Body of pancreas (tissue), 4 donors: ENCODE results near the gene NMT1. TPM values are rescaled to one million over a fixed set of nuclear protein-coding genes. Genes with fewer than 3 reads are reported as not detected.

Experiments
- ATAC-seq: fragments of 150-250 bp; one replicate; pipeline ENCODE4 v1.9.1; 2016
- DNase-seq, 4 donors: peaks; one replicate each; pipeline ENCODE4 v3.0.0-alpha.2; 2019
- H3K27ac ChIP-seq, 4 donors: fragments of 200-600 bp; sonication (generic); 1 replicate in 3 of 4; 2 replicates in 1 of 4; pipeline versions ENCODE4 v1.5.1 to v1.6.1; 2016 to 2019; ENCODE audit warnings: mild to moderate bottlenecking in 1 of 4, mixed read lengths in 1 of 4, moderate library complexity in 1 of 4
- H3K27me3 ChIP-seq, 2 donors: fragments of 200-600 bp; sonication (generic); one replicate each; pipeline ENCODE4 v1.6.0; 2016; ENCODE audit warnings: mild to moderate bottlenecking in 1 of 2
- H3K36me3 ChIP-seq, 2 donors: fragments of 200-600 bp; sonication (generic); replicated peaks in 1 of 2; 2 replicates each; pipeline ENCODE4 v1.5.1; 2016; ENCODE audit warnings: low read depth in 2 of 2; ENCODE audit not compliant: insufficient read depth in 1 of 2
- H3K4me1 ChIP-seq: fragments of 200-600 bp; sonication (generic); one replicate; pipeline ENCODE4 v1.6.0; 2016
- H3K4me3 ChIP-seq, 2 donors: fragments of 200-600 bp; sonication (generic); 1 replicate in 1 of 2; 2 replicates in 1 of 2; pipeline ENCODE4 v1.5.1; 2016 to 2019
- H3K9me3 ChIP-seq, 3 donors: fragments of 200-600 bp; sonication (generic); 1 replicate in 2 of 3; 2 replicates in 1 of 3; pipeline ENCODE4 v1.5.1; 2016
- POLR2A ChIP-seq, 3 donors: fragments of 450-650 bp; IDR thresholded peaks; one replicate each; pipeline ENCODE4 v1.6.1; 2016; ENCODE audit warnings: antibody characterized with exemption in 3 of 3, mild to moderate bottlenecking in 2 of 3
- WGBS, 2 donors: methylation state at CpG; one replicate each; pipeline ENCODE4 v1.1.5; 2017; 5-methylcytosine and 5-hydroxymethylcytosine counted together
- intact Hi-C: fragments of 100-400 bp; cut with DNase I; formaldehyde crosslinking; loops from one replicate; pipeline ENCODE4 v1.15.1; 2023
- total RNA-seq, 2 donors: library from RNA; depleted of rRNA; stranded (reverse); fragments of >200 nt; gene quantifications; one replicate each; pipeline ENCODE4 v1.1.0, GENCODE V29; 2016
- TF ChIP-seq, protein P1 (sequence below), 7 experiments: fragments of 450-650 bp in 4 of 7; fragments of 200-600 bp in 3 of 7; sonication (generic) in 3 of 7; IDR thresholded peaks; one replicate each; pipeline ENCODE4 v1.5.1; 2016 to 2019; ENCODE audit warnings: antibody characterized with exemption in 7 of 7

The NMT1 gene
- total RNA-seq, 2 donors from 2014 or later = 26.5 to 33.9 TPM

DNA sequence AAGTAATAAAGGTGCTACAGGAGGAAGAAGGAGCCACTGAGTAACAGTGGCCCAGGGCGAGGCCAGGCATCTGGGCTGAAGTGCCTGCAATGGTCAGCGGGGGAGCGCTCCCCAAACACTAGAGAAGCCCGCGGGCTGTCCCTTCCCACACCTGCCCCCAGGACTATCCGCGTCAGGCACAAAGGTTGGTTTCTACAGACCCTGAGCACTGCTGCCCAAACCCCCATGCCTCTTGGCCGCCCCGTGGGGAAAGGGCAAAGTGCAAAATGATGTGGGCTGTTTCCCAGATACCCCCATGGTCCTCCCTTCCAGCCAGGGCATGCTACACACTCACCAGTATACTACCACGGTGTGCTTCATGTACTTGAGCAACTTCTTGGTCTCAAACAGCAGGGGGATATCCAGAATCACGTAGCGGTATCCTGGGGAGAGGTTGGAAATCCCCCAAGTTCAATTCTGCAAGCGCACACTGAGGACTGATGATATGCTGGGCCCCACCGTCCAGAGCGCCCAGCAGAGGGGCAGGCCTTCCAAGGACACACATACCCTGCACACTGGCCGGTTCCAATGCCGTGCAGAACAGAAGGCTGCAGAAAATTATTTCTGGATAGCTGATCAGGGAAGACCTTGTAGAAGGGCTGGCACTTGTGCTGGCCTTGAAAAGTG, 31.2 kb upstream of the NMT1 start:
- no peak overlapping the region for H3K27ac ChIP-seq
- ATAC-seq = no peak
- no peaks in the 10 kb centered on the region for H3K27me3 ChIP-seq
- intact Hi-C loops = loop anchor here (10.0 kb wide), 1 partner anchor 255 kb away; no protein-coding TSS in a partner anchor
- TF ChIP-seq POLR2A (IDR thresholded peaks at IDR 0.05) = no peak
- TF ChIP-seq, protein P1, sequence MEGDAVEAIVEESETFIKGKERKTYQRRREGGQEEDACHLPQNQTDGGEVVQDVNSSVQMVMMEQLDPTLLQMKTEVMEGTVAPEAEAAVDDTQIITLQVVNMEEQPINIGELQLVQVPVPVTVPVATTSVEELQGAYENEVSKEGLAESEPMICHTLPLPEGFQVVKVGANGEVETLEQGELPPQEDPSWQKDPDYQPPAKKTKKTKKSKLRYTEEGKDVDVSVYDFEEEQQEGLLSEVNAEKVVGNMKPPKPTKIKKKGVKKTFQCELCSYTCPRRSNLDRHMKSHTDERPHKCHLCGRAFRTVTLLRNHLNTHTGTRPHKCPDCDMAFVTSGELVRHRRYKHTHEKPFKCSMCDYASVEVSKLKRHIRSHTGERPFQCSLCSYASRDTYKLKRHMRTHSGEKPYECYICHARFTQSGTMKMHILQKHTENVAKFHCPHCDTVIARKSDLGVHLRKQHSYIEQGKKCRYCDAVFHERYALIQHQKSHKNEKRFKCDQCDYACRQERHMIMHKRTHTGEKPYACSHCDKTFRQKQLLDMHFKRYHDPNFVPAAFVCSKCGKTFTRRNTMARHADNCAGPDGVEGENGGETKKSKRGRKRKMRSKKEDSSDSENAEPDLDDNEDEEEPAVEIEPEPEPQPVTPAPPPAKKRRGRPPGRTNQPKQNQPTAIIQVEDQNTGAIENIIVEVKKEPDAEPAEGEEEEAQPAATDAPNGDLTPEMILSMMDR (IDR thresholded peaks at IDR 0.05) = no peak
- H3K9me3 ChIP-seq = no peaks in the 10 kb centered on the region
- DNase-seq = no peak
- no peak overlapping the region for H3K4me3 ChIP-seq
- WGBS, 2 donors = 78 to 82% methylated on average over 13 to 17 of the region's 17 CpGs
- peaks cover 0 to 4% of the 10 kb centered on the region in 2 donors for H3K36me3 ChIP-seq
- no peaks in the 10 kb centered on the region for H3K4me1 ChIP-seq

DNA sequence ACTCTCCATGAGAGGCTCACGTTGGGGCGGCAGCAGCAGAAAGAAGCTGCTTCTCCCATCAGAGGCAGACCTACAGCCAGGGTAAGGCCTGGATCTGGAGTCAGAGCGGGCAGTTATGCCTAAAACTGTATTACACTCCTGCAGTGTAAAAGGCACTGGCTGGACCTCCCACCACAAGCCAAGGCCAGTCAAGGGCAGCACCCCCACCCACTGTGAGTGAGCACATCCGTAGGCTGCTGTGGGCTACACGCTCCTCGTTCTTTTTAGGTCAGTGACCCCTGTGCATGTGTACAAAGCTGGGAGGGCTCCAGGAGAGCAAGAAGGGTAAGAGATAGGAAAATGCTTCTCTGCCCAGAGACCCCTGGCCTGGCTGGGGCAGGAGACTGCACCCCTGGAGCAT, 30.4 kb upstream of the NMT1 start:
- H3K4me1 ChIP-seq = no peaks in the 10 kb centered on the region
- no peaks in the 10 kb centered on the region for H3K27me3 ChIP-seq
- ATAC-seq = no peak
- no peak for DNase-seq
- no peaks in the 10 kb centered on the region for H3K9me3 ChIP-seq
- intact Hi-C loops = no loop called here
- WGBS, 2 donors = 81 to 82% methylated on average over 3 to 6 of the region's 6 CpGs
- TF ChIP-seq, protein P1 (IDR thresholded peaks at IDR 0.05) = no peak
- TF ChIP-seq POLR2A (IDR thresholded peaks at IDR 0.05) = no peak
- no peak overlapping the region for H3K4me3 ChIP-seq
- peaks cover 0 to 4% of the 10 kb centered on the region in 2 donors for H3K36me3 ChIP-seq
- no peak overlapping the region for H3K27ac ChIP-seq

DNA sequence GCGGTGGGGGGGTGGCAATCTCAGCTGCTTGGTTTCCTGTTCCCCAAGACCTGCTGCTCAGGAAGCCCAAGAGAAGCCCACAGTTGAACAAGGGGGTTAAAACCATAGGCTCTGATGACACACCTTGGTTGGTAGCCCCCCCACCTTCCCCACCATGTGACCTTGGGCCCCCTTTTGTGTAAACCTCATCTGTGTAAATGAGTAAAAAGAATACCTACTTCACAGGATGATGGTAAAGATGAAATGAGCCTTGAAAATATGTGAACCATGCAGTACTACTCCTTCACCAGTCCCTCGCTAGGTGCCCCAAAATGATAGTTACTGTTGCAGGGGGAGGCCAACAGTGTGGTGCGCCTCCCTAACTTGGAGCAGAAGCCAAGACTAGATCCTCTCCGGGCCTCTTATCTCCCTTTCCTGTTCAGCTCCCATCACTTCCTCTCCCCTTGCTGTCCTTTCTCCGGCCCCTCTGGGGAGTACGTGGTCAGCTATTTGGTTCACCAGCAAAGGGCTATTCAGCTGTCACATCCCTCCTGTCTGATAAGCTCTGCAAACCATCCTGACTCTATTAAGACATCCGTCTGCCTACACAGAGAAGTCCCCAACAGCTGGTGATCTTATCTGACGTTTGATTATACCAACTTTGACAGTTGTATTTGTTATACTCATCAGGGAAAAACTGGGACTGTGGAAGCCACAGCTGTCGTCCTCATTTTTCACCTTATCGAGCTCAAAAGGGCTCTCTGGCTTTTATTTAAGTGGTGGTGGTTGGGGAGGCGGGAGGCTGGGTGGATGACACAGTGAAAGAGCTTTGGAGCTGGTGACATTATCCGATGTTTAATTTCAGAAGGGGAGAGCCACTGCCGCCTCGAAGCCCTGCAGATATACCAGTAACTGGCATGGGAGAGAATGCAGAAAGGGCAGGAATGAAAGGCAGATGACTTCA, 29.6 kb upstream of the NMT1 start:
- H3K4me3 ChIP-seq = no peak overlapping the region
- H3K4me1 ChIP-seq = no peaks in the 10 kb centered on the region
- no peak for DNase-seq
- no peak overlapping the region for H3K27ac ChIP-seq
- no peaks in the 10 kb centered on the region for H3K9me3 ChIP-seq
- no peak for ATAC-seq
- WGBS, 2 donors = 72 to 85% methylated on average over 14 of the region's 14 CpGs
- TF ChIP-seq POLR2A (IDR thresholded peaks at IDR 0.05) = no peak
- TF ChIP-seq, protein P1 (IDR thresholded peaks at IDR 0.05) = no peak
- H3K27me3 ChIP-seq = no peaks in the 10 kb centered on the region
- intact Hi-C loops = no loop called here
- H3K36me3 ChIP-seq = peaks cover 0 to 4% of the 10 kb centered on the region in 2 donors

DNA sequence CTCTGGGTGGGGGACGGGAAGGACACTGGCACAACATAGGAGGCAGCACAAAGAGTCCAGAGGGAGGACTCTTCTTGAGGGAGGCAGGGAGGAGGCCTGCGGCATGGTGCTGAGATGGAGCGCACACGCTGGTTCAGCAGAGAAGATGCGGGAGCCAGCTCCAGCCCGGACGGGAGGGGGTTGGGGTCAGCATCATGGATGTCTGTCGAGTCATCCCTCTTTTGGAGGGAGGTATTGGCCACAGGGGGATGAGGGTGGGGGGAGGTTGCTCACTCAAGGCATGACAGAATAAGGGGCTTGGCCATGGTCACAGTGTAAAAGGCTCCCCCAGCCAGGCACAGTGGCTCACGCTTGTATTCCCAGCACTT, 29.0 kb upstream of the NMT1 start:
- ATAC-seq (no peak), DNase-seq (no peak)
- no peak overlapping the region for H3K27ac ChIP-seq
- H3K4me1 ChIP-seq = no peaks in the 10 kb centered on the region
- WGBS, 2 donors = 85 to 87% methylated on average over 6 to 9 of the region's 9 CpGs
- no peak overlapping the region for H3K4me3 ChIP-seq
- H3K9me3 ChIP-seq = no peaks in the 10 kb centered on the region
- intact Hi-C loops = no loop called here
- H3K27me3 ChIP-seq = no peaks in the 10 kb centered on the region
- TF ChIP-seq POLR2A (IDR thresholded peaks at IDR 0.05) = no peak
- TF ChIP-seq, protein P1 (IDR thresholded peaks at IDR 0.05) = no peak
- peaks cover 0 to 4% of the 10 kb centered on the region in 2 donors for H3K36me3 ChIP-seq
